GF-D8 (cell line): Measurements from ENCODE around the gene MYL6B.

Source experiments
- DNase-seq: peaks from one replicate; lab custom pipeline; 2025; lab: John Stamatoyannopoulos, UW

MYL6B gene

GRCh38 chr12:56122637-56123036 is 29.8 kb upstream of the MYL6B start:
- no peak for DNase-seq

GRCh38 chr12:56124133-56124532 is 28.3 kb upstream of the MYL6B start:
- no peak for DNase-seq

- peak; percentile 93 for DNase-seq
Measured at GRCh38 chr12:56126732-56127239, 25.6 kb upstream of the MYL6B start.

- no peak for DNase-seq
Measured at GRCh38 chr12:56127485-56127887, 24.9 kb upstream of the MYL6B start.

GRCh38 chr12:56127888-56128669 is 24.3 kb upstream of the MYL6B start, which contains the start of gene ESYT1:
TSS of gene ESYT1 (plus strand) at chr12:56128267. CDS start at chr12:56128320, 53 bp downstream.
- DNase-seq, result peak; percentile 99

GRCh38 chr12:56128670-56129205 is 23.6 kb upstream of the MYL6B start:
- no peak for DNase-seq

GRCh38 chr12:56129206-56129941 is 23.0 kb upstream of the MYL6B start:
- DNase-seq, result peak; percentile 79

- DNase-seq, result no peak
Measured at GRCh38 chr12:56129942-56130495, 22.4 kb upstream of the MYL6B start.

GRCh38 chr12:56130876-56131275 is 21.5 kb upstream of the MYL6B start:
- DNase-seq, result no peak

- no peak for DNase-seq
Measured at GRCh38 chr12:56134897-56135296, 17.5 kb upstream of the MYL6B start.

- DNase-seq, result no peak
Measured at GRCh38 chr12:56137853-56138571, 14.4 kb upstream of the MYL6B start.

- no peak for DNase-seq
Measured at GRCh38 chr12:56141946-56142784, 10.2 kb upstream of the MYL6B start.

- DNase-seq, result no peak
Measured at GRCh38 chr12:56143217-56143616, 9.2 kb upstream of the MYL6B start.

- DNase-seq, result no peak
Measured at GRCh38 chr12:56143870-56144269, 8.5 kb upstream of the MYL6B start.

GRCh38 chr12:56145217-56145616 is 7.2 kb upstream of the MYL6B start:
- no peak for DNase-seq

- DNase-seq, result no peak
Measured at GRCh38 chr12:56146492-56147460, 5.6 kb upstream of the MYL6B start.

- DNase-seq, result no peak
Measured at GRCh38 chr12:56150563-56150962, 1.8 kb upstream of the MYL6B start.

GRCh38 chr12:56151672-56152131 is 685 bp upstream of the MYL6B start:
- no peak for DNase-seq
